HepG2 (cell line): Measurements from ENCODE around the gene NUP93. TPM values are rescaled to one million over a fixed set of nuclear protein-coding genes. Genes with fewer than 3 reads are reported as not detected.

ENCODE experiments used
- ATAC-seq: fragments of 200-7000 bp; cut with Tn5 transposase; 3 replicates; pipeline ENCODE4 v1.9.1; 2020; ENCODE audit warnings: mild to moderate bottlenecking, moderate library complexity
- BruUV-seq: library from RNA; stranded (reverse); fragments of 400-500 nt; replicated peaks from 2 replicates; lab custom pipeline; 2021; lab: Mats Ljungman, UMichigan
- CTCF ChIA-PET: fragments of 300-600 bp; formaldehyde crosslinking; extraction: SDS; loops from one replicate; lab custom pipeline; 2021; ENCODE audit warnings: low total read pairs, inconsistent platforms, low intra/inter-chr PET ratio; lab: Yijun Ruan, JAX
- POLR2A ChIA-PET: fragments of 350-600 bp; sonication (Branson Sonifier 250); formaldehyde crosslinking; loops from one replicate; lab custom pipeline; 2020; ENCODE audit warnings: antibody characterized with exemption, inconsistent platforms; lab: Yijun Ruan, JAX
- DNase-seq: peaks from one replicate; pipeline ENCODE4 v3.0.0-alpha.2; 2015; ENCODE audit warnings: low spot score
- FAIRE-seq: peaks from 3 replicates; lab custom pipeline; 2011; peaks lifted over from hg19 to GRCh38; lab: Jason Lieb, UNC
- H2AFZ ChIP-seq: one replicate; pipeline ENCODE4 v1.6.1; 2011; ENCODE audit warnings: low read length, inconsistent platforms
- H3K27ac ChIP-seq: fragments of 300-600 bp; 3 replicates; pipeline ENCODE4 v1.8.0; 2011; ENCODE audit warnings: mixed run types, mild to moderate bottlenecking, mixed read lengths, low read length, inconsistent platforms; ENCODE audit not compliant: insufficient read depth; ENCODE audit errors: extremely low read length
- H3K27me3 ChIP-seq, 2 experiments: fragments of 200-600 bp in 1 of 2; 2 replicates in 1 of 2; 3 replicates in 1 of 2; pipeline versions ENCODE4 v1.6.0 to v1.8.0; 2011; ENCODE audit warnings: low read length in 2 of 2, mild to moderate bottlenecking in 2 of 2, moderate library complexity in 2 of 2, inconsistent platforms in 1 of 2; ENCODE audit not compliant: insufficient read depth in 2 of 2, control insufficient read depth in 1 of 2
- H3K36me3 ChIP-seq, 2 experiments: fragments of 200-600 bp in 1 of 2; replicated peaks in 1 of 2; 2 replicates in 1 of 2; 3 replicates in 1 of 2; pipeline versions ENCODE4 v1.5.1 to v1.8.0; 2011; ENCODE audit warnings: low read length in 2 of 2, inconsistent platforms in 1 of 2; ENCODE audit not compliant: insufficient read depth in 2 of 2, control insufficient read depth in 1 of 2
- H3K4me1 ChIP-seq: 2 replicates; pipeline ENCODE4 v1.5.1; 2012; ENCODE audit warnings: low read length, inconsistent platforms; ENCODE audit not compliant: insufficient read depth
- H3K4me2 ChIP-seq: 2 replicates; pipeline ENCODE4 v1.6.0; 2011; ENCODE audit warnings: low read depth, low read length, inconsistent platforms
- H3K4me3 ChIP-seq, 3 experiments: fragments of 200-600 bp in 1 of 3; sonication (generic), shearing (Covaris generic) in 1 of 3; replicated peaks in 1 of 3; 2 replicates each; pipeline ENCODE4 v1.5.1; 2011 to 2016; ENCODE audit warnings: low read length in 3 of 3, inconsistent platforms in 2 of 3, low read depth in 2 of 3, mild to moderate bottlenecking in 2 of 3, control low read depth in 1 of 3, mixed read lengths in 1 of 3; ENCODE audit not compliant: insufficient read depth in 1 of 3
- H3K79me2 ChIP-seq: one replicate; pipeline ENCODE4 v1.6.1; 2011; ENCODE audit warnings: low read length, inconsistent platforms; ENCODE audit not compliant: insufficient read depth
- H3K9ac ChIP-seq: 2 replicates; pipeline ENCODE4 v1.6.0; 2011; ENCODE audit warnings: mild to moderate bottlenecking, low read depth, low read length, inconsistent platforms; ENCODE audit not compliant: insufficient read depth
- H3K9me3 ChIP-seq: 2 replicates; pipeline ENCODE4 v1.5.1; 2012; ENCODE audit warnings: mild to moderate bottlenecking, low read length
- H4K20me1 ChIP-seq: 2 replicates; pipeline ENCODE4 v1.6.0; 2011; ENCODE audit warnings: inconsistent platforms, mild to moderate bottlenecking, low read length, moderate library complexity; ENCODE audit not compliant: insufficient read depth
- BCL6 ChIP-seq: IDR thresholded peaks from 2 replicates; pipeline ENCODE4 v1.6.1; 2016; ENCODE audit warnings: missing genetic modification reagents, missing compliant biosample characterization
- ELF3 ChIP-seq: IDR thresholded peaks from 2 replicates; pipeline ENCODE4 v1.6.1; 2016; ENCODE audit warnings: missing genetic modification reagents, missing compliant biosample characterization
- GATAD2A ChIP-seq: IDR thresholded peaks from 2 replicates; pipeline ENCODE4 v1.6.1; 2016
- PITX1 ChIP-seq: sonication (generic); formaldehyde crosslinking; IDR thresholded peaks from 2 replicates; pipeline ENCODE4 v1.5.1; 2020; ENCODE audit warnings: mild to moderate bottlenecking, missing genetic modification reagents
- RAD21 ChIP-seq: fragments of 450-650 bp; formaldehyde crosslinking; IDR thresholded peaks from 2 replicates; pipeline ENCODE4 v1.5.0; 2020; ENCODE audit warnings: mild to moderate bottlenecking
- SMC3 ChIP-seq: IDR thresholded peaks from 2 replicates; pipeline ENCODE4 v1.6.1; 2011; ENCODE audit warnings: low read length, improper control_type of control experiment
- SPEN ChIP-seq: sonication (generic); formaldehyde crosslinking; IDR thresholded peaks from 2 replicates; pipeline ENCODE4 v1.5.1; 2020; ENCODE audit warnings: low read depth, mild to moderate bottlenecking, missing genetic modification reagents
- STAG1 ChIP-seq: sonication (generic); formaldehyde crosslinking; IDR thresholded peaks from 2 replicates; pipeline ENCODE4 v1.4.0; 2020; ENCODE audit warnings: missing genetic modification reagents
- ZBTB38 ChIP-seq: sonication (generic); formaldehyde crosslinking; IDR thresholded peaks from 2 replicates; pipeline ENCODE4 v1.5.1; 2020; ENCODE audit warnings: mild to moderate bottlenecking, missing genetic modification reagents
- ZNF136 ChIP-seq: sonication (generic); formaldehyde crosslinking; IDR thresholded peaks from 2 replicates; pipeline ENCODE4 v1.8.1; 2022; ENCODE audit warnings: low read depth, mild to moderate bottlenecking, moderate library complexity, missing genetic modification reagents
- ZNF772 ChIP-seq: sonication (generic); formaldehyde crosslinking; IDR thresholded peaks from 2 replicates; pipeline ENCODE4 v1.5.0; 2020; ENCODE audit warnings: mild to moderate bottlenecking, missing genetic modification reagents
- WGBS: methylation state at CpG from one replicate; pipeline ENCODE4 v1.1.6; 2017; ENCODE audit warnings: low lambda C conversion rate; 5-methylcytosine and 5-hydroxymethylcytosine counted together
- in situ Hi-C: cut with HindIII; loops from 2 replicates; pipeline ENCODE4 v1.10.0; 2017; ENCODE audit warnings: low pct_unique_long_range_greater_than_20kb; ENCODE audit not compliant: extremely low pct_ligation_motif_present
- intact Hi-C: fragments of 100-400 bp; cut with micrococcal nuclease; formaldehyde crosslinking; loops from one replicate; pipeline ENCODE4 v1.10.0; 2022; ENCODE audit not compliant: unreplicated experiment
- polyA plus RNA-seq, 8 experiments: library from polyadenylated mRNA; depleted of rRNA in 3 of 8; stranded (reverse) in 7 of 8; unstranded in 1 of 8; fragments of >200 nt; fragmentation: Illumina TruSeq in 4 of 8; extraction: Trizol in 4 of 8; gene quantifications; 2 replicates each; pipeline versions ENCODE4 v1.2.1 to v1.2.3, GENCODE V29; 2011 to 2016; ENCODE audit warnings: low read depth in 4 of 8, missing spikeins in 1 of 8, mixed read lengths in 1 of 8; ENCODE audit not compliant: insufficient read depth in 1 of 8
- total RNA-seq, 5 experiments: library from RNA; depleted of rRNA; stranded (reverse); fragments of >200 nt; fragmentation: Illumina TruSeq; extraction: Trizol; gene quantifications; 2 replicates each; pipeline ENCODE4 v1.2.3, GENCODE V29; 2016; ENCODE audit warnings: low read depth in 1 of 5
- TF ChIP-seq, protein P1 (sequence below): IDR thresholded peaks from 2 replicates; pipeline ENCODE4 v1.6.1; 2012; ENCODE audit warnings: low read depth, low read length, improper control_type of control experiment
- TF ChIP-seq, protein P2 (sequence below): IDR thresholded peaks from 2 replicates; pipeline ENCODE4 v1.6.1; 2016; ENCODE audit warnings: low read depth, missing genetic modification reagents, missing compliant biosample characterization
- TF ChIP-seq, protein P3 (sequence below): IDR thresholded peaks from 2 replicates; pipeline ENCODE4 v1.6.1; 2016; ENCODE audit warnings: low read depth, borderline replicate concordance
- TF ChIP-seq, protein P4 (sequence below): sonication (generic); formaldehyde crosslinking; IDR thresholded peaks from 2 replicates; pipeline ENCODE4 v1.8.0; 2022; ENCODE audit warnings: missing genetic modification reagents, mild to moderate bottlenecking, borderline replicate concordance

Gene NUP93
- total and polyA plus RNA-seq, 2 of the 13 experiments (the other 11 are each of a cell fraction or from before 2014, with no cell fraction given) = 58.5 to 140 TPM

DNA sequence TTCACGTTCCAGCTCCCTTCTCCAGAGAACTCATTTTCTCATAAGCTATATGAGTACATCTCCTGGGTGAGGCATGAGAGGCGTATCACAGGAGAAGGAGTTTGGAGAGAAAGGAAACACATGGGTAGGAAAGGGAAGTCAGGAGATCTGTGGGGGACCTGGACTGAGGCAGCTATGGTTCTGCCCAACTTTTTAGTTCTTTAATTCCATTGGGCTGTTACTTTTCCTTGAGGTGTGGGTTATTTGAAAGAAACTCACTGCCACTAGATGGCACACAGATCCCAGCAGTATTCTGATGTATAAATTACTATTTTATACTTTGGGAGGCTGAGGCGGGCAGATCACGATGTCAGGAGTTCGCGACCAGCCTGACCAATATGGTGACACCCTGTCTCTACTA lies 63.6 kb downstream of the NUP93 start:
- whole genome bisulfite sequencing = 91% methylated on average over 6 of the region's 6 CpGs
- no peaks in the 10 kb centered on the region for H3K9me3 ChIP-seq
- FAIRE-seq (no peak), DNase-seq (peak; percentile 47), ATAC-seq (peak; percentile 71)
- CTCF ChIA-PET = interaction anchor here (0.8 to 2.7 kb wide), 6 partner anchors 59 to 253 kb away, joined by 3 to 27 read pairs (median 7); no protein-coding TSS in a partner anchor
- H3K4me2 ChIP-seq = no peak overlapping the region
- H3K27ac ChIP-seq = no peak overlapping the region
- peaks cover 5% of the 10 kb centered on the region; the same call in 1 of the 2 replicates for H3K4me1 ChIP-seq
- no TSS peak for BruUV-seq
- no peak overlapping the region for H3K9ac ChIP-seq
- in situ Hi-C loops = loop anchor here (5.0 kb wide), 1 partner anchor 74 kb away; the partner anchor contains the start of gene SLC12A3
- POLR2A ChIA-PET = interaction anchor here (1.0 to 1.6 kb wide), 2 partner anchors 21 to 76 kb away, joined by 4 read pairs; no protein-coding TSS in a partner anchor
- no peak overlapping the region for H3K4me3 ChIP-seq
- no peaks in the 10 kb centered on the region for H4K20me1 ChIP-seq
- no peak overlapping the region for H2AFZ ChIP-seq
- H3K79me2 ChIP-seq = peaks cover 4% of the 10 kb centered on the region
- peaks cover 0 to under 1% of the 10 kb centered on the region in 2 experiments; a peak in 2 of 5 replicates for H3K36me3 ChIP-seq
- no peaks in the 10 kb centered on the region for H3K27me3 ChIP-seq
- intact Hi-C loops = loop anchor here (1.0 kb wide), 3 partner anchors 59 to 158 kb away; no protein-coding TSS in a partner anchor
- TF ChIP-seq, protein P1, sequence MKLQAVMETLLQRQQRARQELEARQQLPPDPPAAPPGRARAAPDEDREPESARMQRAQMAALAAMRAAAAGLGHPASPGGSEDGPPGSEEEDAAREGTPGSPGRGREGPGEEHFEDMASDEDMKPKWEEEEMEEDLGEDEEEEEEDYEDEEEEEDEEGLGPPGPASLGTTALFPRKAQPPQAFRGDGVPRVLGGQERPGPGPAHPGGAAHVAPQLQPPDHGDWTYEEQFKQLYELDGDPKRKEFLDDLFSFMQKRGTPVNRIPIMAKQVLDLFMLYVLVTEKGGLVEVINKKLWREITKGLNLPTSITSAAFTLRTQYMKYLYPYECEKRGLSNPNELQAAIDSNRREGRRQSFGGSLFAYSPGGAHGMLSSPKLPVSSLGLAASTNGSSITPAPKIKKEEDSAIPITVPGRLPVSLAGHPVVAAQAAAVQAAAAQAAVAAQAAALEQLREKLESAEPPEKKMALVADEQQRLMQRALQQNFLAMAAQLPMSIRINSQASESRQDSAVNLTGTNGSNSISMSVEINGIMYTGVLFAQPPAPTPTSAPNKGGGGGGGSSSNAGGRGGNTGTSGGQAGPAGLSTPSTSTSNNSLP = peak; percentile 72
- TF ChIP-seq ELF3 (CRISPR knock-in tag) (0 out of 2 replicates have a peak, but pooled peaks have one; percentile 26), SPEN (CRISPR knock-in tag) (0 out of 2 replicates have a peak, but pooled peaks have one; percentile 34), PITX1 (CRISPR knock-in tag) (peak; percentile 36; the same call in 1 of the 2 replicates), BCL6 (CRISPR knock-in tag) (0 out of 2 replicates have a peak, but pooled peaks have one; percentile 13), ZNF136 (CRISPR knock-in tag) (0 out of 2 replicates have a peak, but pooled peaks have one; percentile 34), GATAD2A (CRISPR knock-in tag) (0 out of 2 replicates have a peak, but pooled peaks have one; percentile 25), RAD21 (peak; percentile 81), ZNF772 (CRISPR knock-in tag) (no peak), SMC3 (peak; percentile 87), ZBTB38 (peak; percentile 75), STAG1 (peak; percentile 91)
- TF ChIP-seq, protein P2, sequence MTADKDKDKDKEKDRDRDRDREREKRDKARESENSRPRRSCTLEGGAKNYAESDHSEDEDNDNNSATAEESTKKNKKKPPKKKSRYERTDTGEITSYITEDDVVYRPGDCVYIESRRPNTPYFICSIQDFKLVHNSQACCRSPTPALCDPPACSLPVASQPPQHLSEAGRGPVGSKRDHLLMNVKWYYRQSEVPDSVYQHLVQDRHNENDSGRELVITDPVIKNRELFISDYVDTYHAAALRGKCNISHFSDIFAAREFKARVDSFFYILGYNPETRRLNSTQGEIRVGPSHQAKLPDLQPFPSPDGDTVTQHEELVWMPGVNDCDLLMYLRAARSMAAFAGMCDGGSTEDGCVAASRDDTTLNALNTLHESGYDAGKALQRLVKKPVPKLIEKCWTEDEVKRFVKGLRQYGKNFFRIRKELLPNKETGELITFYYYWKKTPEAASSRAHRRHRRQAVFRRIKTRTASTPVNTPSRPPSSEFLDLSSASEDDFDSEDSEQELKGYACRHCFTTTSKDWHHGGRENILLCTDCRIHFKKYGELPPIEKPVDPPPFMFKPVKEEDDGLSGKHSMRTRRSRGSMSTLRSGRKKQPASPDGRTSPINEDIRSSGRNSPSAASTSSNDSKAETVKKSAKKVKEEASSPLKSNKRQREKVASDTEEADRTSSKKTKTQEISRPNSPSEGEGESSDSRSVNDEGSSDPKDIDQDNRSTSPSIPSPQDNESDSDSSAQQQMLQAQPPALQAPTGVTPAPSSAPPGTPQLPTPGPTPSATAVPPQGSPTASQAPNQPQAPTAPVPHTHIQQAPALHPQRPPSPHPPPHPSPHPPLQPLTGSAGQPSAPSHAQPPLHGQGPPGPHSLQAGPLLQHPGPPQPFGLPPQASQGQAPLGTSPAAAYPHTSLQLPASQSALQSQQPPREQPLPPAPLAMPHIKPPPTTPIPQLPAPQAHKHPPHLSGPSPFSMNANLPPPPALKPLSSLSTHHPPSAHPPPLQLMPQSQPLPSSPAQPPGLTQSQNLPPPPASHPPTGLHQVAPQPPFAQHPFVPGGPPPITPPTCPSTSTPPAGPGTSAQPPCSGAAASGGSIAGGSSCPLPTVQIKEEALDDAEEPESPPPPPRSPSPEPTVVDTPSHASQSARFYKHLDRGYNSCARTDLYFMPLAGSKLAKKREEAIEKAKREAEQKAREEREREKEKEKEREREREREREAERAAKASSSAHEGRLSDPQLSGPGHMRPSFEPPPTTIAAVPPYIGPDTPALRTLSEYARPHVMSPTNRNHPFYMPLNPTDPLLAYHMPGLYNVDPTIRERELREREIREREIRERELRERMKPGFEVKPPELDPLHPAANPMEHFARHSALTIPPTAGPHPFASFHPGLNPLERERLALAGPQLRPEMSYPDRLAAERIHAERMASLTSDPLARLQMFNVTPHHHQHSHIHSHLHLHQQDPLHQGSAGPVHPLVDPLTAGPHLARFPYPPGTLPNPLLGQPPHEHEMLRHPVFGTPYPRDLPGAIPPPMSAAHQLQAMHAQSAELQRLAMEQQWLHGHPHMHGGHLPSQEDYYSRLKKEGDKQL (CRISPR knock-in tag) = no peak
- TF ChIP-seq, protein P3, sequence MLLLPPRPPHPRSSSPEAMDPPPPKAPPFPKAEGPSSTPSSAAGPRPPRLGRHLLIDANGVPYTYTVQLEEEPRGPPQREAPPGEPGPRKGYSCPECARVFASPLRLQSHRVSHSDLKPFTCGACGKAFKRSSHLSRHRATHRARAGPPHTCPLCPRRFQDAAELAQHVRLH (CRISPR knock-in tag) = 0 out of 2 replicates have a peak, but pooled peaks have one; percentile 49
- TF ChIP-seq, protein P4, sequence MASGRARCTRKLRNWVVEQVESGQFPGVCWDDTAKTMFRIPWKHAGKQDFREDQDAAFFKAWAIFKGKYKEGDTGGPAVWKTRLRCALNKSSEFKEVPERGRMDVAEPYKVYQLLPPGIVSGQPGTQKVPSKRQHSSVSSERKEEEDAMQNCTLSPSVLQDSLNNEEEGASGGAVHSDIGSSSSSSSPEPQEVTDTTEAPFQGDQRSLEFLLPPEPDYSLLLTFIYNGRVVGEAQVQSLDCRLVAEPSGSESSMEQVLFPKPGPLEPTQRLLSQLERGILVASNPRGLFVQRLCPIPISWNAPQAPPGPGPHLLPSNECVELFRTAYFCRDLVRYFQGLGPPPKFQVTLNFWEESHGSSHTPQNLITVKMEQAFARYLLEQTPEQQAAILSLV = 0 out of 2 replicates have a peak, but pooled peaks have one; percentile 22
